Medulla oblongata (tissue), 1 donor: ENCODE results near the gene WASF1.
"Not testable (repeated sequence)": the region's sequence is repeated elsewhere in the genome, so short reads cannot be mapped to it uniquely, and the experiment has no call there.

Source experiments
- DNase-seq: peaks from one replicate; pipeline ENCODE4 v3.0.0-alpha.2; 2015; ENCODE audit errors: extremely low spot score

WASF1 gene

GRCh38 chr6:110173506-110174132 is 5.9 kb downstream of the WASF1 start:
- DNase-seq: peak; percentile 35

DNA sequence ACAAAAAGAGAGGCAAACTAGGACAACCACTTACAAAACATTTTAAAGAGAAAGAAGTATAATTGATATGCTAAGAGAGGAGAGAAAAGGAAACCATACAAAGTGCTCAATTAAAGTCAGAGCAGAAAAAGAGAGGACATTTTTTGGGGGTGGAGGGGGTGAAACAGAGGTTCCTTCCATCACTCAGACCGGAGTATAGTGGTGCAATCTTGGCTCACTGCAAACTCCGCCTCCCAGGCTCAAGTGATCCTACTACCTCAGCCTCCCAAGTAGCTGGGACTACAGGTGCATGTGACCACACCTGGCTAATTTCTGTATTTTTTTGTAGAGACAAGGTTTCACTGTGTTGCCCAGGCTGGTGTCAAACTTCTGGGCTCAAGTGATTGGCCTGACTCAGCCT is 9.4 kb downstream of the WASF1 start:
- DNase-seq: no peak

DNA sequence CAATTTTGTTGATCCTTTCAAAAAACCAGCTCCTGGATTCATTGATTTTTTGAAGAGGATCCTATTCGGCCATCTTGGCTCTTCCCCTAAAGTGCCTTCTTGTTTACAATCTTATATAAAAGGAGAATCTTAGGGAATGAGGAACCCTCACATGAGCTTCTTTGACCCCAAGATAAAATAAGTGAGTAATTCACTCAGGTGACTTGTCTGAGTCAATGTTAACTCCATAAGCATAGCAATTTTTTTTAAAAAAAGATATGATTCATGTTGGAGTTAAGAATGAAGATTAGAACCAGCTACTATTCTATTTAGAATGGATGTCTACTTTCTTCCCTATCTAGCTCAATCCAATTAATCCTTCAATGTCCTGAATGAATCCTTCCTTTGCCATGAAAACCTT is 21.0 kb downstream of the WASF1 start:
- DNase-seq: no peak

DNA sequence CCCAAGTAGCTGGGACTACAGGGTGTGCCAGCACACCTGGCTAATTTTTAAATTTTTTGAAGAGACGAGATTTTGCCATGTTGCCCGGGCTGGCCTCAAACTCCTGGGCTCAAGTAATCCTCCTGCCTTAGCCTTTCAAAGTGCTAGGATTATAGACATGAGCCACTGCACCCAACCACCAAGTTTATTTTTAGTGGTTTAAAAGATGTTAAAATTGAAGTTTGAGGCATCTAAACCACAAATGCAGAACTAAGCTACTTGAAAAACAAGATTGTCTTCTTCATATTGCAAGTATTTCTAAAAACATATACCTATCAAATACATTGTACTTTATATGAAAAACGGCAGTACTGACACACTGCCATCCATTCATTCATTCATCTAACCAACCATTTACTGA is 31.6 kb downstream of the WASF1 start:
- no peak for DNase-seq

GRCh38 chr6:110140650-110141049 is 38.8 kb downstream of the WASF1 start:
- no peak for DNase-seq

GRCh38 chr6:110139052-110139451 is 40.4 kb downstream of the WASF1 start:
- DNase-seq: no peak

GRCh38 chr6:110137924-110138887 is 41.3 kb downstream of the WASF1 start:
- no peak for DNase-seq

GRCh38 chr6:110130362-110130761 is 49.1 kb downstream of the WASF1 start:
- no peak for DNase-seq

- DNase-seq: no peak
Measured at GRCh38 chr6:110128418-110128817, 51.1 kb downstream of the WASF1 start.

DNA sequence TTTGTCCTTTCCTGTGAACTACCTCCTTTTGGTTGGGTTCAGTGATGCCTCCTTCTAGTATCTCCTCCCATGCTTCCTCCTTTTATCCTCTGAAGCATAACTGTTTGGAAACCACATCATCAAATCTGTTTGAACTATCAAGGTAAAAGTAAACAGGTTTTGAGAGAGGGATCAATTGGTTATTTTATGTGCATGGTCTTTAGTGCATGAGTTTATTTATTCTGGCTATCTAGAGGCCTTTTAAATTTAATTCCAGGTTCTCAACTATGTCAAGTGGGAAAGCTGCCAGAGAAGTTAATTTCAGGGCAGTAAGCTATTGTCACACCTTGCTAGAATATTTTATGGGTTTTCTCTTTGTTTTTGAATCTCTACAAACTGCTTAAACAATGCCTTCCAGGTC is 54.1 kb downstream of the WASF1 start:
- DNase-seq: no peak

GRCh38 chr6:110121655-110122054 is 57.8 kb downstream of the WASF1 start:
- DNase-seq: not testable (repeated sequence)

DNA sequence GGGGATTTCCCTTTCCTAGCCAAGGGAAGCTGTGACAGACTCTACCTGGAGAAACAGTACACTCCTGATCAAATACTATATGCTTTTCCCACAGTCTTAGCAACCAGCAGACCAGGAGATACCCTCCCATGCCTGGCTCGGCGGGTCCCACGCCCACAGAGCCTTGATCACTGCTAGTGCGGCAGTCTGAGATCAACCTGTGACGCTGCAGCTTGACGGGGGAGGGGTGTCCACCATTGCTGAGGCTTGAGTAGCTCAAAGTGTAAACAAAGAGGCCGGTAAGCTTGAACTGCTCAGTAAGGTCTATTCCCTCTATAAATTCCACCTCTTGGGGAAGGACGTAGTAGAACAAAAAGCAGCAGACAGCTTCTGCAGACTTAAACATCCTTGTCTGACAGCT is 63.2 kb downstream of the WASF1 start:
- DNase-seq: no peak

GRCh38 chr6:110114004-110114403 is 65.5 kb downstream of the WASF1 start:
- no peak for DNase-seq

DNA sequence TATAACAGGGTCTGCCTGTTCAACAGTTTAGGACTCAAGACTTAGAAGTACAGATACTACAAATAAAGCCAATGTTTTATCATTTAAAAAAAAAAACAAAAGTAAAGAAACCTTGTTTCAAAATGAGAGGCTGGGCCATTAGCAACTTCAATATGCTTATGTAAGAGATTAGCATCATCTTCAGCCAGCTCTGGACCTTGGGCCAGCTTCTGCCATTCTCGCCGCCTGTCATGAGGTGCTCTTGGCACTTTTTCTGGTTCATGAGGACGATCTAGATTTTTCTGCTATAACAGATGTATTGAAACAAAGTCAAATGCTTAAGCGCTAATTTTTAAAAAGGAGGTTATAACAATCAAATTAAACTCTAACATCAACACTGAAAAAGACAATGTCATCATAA is 74.2 kb downstream of the WASF1 start:
- no peak for DNase-seq

GRCh38 chr6:110103260-110103659 is 76.2 kb downstream of the WASF1 start:
- DNase-seq: no peak

GRCh38 chr6:110102411-110102810 is 77.1 kb downstream of the WASF1 start:
- no peak for DNase-seq

GRCh38 chr6:110101885-110102284 is 77.6 kb downstream of the WASF1 start:
- DNase-seq: no peak

GRCh38 chr6:110098511-110099116 is 80.9 kb downstream of the WASF1 start:
- DNase-seq: no peak

DNA sequence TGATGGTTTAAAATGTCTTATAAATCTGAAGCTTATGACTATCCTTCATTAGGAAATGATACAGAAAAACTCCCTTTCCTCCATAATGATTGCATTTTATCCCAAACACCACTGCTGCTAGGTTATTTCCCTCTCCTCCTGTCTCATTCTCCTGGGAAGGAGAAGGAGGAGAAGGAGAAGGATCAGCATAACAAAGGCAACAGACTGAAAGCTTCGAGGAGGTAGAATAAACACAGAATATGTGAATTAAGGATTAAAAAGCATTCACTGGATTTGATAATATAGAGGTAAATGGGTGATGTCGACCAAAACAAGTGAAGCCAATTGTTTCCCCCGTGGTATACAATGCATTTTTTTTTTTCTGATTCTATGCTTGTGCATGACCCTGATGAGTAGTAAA is 82.0 kb downstream of the WASF1 start:
- no peak for DNase-seq

- peak; percentile 23 for DNase-seq
Measured at GRCh38 chr6:110095935-110096334, 83.5 kb downstream of the WASF1 start.

DNA sequence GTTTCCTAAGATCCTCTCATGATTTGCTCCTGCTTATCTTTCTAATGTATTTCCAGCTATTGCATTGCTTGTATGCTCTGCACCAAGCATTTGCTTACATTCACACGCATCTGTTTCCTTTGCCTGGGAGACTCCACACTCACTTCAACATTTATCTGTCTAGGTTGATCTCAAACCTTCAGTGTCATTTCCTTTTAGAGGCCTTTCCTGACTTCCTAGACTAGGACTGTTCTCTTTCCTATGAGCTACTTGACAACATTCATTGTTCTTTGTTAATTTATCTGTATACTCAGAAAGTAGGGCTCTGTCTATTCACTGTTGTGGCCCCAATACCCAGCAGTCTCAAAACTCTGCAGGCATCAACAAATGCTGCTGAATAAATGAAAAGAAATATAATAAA is 84.4 kb downstream of the WASF1 start:
- peak; percentile 59 for DNase-seq

- DNase-seq: no peak
Measured at GRCh38 chr6:110093981-110094380, 85.5 kb downstream of the WASF1 start.

- no peak for DNase-seq
Measured at GRCh38 chr6:110090876-110091275, 88.6 kb downstream of the WASF1 start.
